Measurements from ENCODE around the gene NUP50.

The NUP50 gene

DNA sequence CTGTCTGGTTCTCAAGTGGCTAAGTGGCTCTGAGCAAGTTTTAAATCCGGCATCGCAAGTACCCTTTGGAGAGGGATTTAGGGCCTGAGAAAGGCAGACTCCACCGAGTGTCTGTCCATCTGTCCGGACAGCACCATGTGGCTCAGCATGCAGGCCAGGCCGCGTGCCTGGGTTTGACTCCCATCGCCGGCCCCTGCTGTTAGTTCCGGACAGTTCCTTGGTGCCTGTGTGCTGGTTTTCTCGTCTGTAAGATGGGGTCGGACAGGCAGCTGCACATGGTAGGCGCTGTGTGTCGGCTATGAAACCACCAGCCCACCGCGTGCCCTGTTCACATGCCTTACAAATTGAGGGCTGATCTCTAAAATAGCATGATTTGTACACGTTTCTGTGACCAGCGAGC, 31.0 kb downstream of the NUP50 start:
- no peak for DNase-seq (ENCODE audit: low read depth in 2 of 2)

DNA sequence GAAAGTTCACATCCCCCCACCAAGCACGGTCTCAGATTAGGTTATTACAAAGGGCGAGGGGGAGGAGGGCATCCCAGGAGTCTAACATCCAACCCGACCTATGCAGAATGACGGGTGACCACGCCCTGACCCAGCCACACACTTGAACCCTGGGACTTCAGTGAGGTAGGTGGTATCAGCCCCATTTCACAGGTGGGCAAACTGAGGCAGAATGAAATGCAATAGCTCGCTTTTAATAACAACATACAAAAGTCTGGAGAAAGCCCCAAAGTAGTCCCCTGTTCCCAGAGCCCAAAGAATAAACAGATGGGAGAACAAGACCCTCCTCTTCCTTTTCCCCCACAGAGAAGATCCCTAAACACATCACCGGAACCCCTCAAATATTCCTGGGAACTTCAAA, 31.9 kb downstream of the NUP50 start:
- DNase-seq (ENCODE audit: low read depth in 2 of 2): no peak

DNA sequence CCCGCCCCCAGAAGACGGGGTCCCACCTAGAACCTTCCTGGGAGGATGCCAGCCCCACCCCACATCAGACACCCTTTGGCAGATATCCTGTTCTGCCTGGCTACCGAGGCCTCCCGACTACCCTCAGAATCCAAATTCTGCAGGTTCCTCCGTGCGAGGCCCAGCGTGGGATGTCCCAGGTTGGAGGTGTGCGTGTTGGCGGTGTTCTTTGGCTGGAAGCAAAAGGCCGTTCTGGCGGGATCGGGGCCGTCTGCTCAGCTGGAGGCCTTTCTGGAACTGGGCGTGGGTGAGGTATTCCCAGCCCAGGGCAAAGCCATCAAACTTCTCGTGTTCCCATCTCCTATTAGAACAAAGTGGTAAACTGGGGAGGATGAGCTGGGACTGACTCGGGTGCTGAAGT, 32.6 kb downstream of the NUP50 start:
- no peak for DNase-seq (ENCODE audit: low read depth in 2 of 2)

DNA sequence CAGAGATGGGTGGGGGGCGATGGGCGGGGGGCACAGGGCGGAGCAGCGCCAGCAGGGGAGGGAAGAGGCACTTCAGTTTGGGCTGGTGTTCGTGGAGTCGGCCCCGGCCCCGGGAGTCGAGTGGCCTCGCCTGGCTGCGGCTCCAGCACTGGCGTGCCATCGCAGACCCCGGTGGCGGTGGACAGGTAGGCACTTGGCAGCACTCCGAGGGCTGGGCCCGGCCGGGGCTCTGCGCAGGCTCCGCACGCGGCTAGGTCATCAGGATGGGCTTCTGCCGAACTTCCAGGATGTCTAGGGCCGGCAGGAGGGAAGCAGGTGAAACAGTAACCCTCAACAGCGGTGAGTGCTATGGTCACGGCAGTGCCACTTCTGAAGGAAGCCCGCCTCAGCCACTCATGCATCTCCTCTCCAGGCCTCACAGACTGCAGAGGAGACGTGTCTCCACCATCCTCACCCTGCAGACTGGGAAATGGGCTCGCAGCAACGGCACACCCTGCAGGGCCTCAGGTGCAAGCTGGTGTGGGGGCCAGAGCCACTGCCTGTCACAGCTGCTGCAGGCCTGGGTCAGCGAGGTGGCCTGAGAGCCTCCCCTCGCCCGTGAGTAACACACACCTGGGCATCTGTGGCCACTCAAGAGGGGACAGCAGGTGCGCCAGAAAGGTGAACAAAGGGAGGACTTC, 33.3 kb downstream of the NUP50 start:
- no peak for DNase-seq (ENCODE audit: low read depth in 2 of 2)

DNA sequence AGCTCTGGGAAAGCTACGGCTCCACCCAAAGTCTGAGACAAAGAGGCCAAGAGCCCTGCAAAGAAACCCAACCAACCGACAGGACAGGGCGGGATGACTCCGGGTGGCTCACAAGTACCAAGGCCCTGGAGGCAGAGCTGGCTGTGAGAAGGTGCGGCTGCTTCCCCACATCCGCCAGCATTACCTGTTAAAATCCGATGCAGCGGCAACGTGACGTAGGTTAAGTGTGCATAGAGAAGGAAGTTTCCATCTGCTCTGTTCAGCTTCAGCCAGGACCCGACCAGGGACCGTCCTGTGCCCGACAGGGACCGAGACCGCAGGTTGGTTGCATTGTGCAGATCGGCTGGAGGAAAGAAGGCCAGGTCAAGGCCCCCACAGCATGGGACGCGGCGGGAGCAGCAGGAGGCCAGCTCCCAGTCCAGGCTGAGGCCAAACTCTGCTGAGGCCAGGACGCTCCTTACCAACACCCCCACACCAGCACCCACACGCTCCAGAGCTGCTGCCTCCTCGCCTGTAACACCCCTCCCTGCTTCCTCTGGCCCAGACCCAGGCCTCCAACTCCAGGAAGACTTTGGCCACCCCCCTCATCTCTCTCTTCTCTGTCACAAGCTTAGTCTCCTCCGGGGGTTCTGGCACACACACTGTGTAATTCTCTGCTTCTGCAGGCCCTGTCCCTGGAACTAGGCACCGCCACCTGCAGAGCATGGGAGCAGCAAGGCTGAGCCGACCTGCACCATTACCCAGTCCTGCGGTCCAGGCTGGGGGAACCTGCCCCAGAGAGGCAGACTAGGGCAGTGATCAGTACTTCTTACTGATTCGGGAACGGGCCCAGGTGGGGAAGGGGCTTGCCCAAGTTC, 34.1 kb downstream of the NUP50 start:
- DNase-seq (ENCODE audit: low read depth in 2 of 2): no peak

DNA sequence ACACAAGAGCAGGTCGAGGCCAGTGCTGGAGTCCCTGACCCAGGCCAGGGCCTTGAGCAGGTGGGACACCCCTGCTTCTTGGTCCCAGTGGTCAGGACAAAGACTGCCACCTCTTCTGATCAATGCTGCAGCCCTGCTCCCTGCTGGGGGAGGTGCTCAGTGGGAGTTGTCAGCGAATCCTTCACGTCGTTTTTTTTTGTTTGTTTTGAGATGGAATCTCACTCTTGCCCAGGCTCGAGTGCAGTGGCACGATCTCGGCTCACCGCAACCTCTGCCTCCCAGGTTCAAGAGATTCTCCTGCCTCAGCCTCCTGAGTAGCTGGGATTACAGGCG, 34.7 kb downstream of the NUP50 start:
- DNase-seq (ENCODE audit: low read depth in 2 of 2): no peak

DNA sequence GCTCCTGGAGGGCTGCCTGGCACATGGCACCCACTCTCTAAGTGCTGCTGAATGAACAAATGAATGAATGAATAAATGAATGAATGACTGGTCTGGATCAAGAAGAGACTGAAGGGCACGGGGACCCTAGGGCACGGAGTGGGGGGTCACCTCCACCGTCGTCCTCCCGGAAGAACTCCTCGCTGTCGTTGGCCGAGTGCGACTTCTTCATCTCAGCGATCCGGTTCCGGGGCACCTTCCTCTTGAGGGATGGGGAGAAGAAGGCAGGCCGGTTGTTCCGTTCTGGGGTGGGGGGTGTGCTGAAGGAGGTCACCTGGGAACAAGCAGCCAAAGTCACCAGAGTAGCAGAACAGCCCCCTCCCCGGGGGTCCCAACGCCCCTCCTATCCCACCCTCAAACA, 36.0 kb downstream of the NUP50 start:
- DNase-seq (ENCODE audit: low read depth in 2 of 2): no peak

DNA sequence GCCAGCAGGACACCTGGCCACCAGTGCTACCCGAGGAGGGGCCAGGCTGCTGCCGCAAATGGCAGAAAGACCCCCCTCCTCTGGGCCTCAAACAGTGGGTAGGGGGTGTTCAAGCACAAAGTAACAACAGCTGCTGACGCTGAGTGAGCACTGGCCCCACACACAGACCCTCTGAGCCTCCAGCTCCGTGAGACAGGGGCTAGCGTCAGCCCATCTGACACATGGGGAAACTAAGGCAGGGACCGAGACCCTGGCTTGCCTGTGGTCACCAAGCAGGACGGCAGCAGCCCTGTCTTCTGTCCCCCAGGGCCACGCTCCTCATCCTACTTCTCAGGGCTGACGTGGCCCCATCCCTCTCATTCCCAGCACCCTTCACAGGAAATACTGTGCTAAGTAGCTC, 36.5 kb downstream of the NUP50 start:
- no peak for DNase-seq (ENCODE audit: low read depth in 2 of 2)

DNA sequence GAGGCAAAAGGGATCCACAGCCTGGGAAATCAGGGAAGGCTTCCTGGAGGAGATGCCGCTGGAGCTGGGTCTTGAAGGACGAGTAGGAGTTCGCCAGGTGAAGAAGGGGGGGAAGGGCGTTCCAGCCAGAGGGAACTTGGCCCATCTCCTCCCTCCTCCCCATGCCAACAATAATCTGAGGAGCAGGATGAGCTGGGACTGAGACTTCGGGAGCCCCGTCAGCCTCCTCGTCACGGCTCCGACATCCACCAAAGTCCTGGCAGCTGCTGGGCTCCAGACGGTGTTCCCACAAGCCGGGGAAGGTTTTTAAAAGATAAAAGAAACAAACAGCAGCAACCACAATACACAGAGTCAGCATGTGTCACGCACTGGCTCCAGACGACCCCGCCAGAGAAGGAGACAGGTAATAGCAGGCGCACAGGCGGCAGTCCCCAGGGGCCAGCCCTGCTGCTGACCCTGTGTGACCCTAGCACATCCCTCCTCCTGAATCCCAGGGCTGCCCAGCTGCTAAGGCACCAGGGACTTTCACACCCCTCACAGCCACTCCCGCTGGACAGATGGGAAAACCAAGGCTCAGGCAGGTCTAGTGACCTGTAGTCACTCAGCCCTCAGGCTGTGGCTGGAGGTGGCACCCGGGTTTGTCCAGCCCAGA, 37.3 kb downstream of the NUP50 start:
- DNase-seq (ENCODE audit: low read depth in 2 of 2): no peak

DNA sequence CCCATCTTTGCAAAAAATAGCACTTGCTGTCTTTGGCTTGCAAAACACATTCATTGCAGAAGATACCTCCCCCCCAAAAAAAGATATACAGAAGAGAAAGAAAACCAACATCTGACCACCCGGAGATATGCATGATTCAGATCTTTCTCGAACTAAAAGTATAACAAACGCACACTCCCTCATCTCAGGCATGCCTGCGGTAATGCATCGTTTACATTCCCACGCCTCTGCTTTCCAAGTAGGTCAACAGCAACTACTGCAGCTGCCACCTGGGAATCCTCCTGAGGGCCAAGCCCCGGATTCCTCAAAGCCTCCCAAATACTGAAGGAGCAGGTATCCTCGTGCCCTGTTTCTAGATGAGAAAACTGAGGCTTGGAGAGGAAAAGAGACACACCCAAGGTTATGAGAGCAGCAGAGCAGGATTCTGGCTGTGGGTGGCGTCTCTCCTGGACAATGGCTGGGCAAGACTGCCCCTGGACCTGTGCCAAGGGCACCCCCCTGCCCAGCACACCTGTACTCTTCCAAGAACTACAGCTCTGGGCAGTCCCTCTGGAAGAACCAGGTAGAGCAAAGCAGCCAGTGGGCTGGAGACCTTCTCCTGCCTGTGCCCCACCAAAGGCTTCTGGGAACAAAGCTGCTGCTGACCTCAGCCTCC, 38.1 kb downstream of the NUP50 start:
- no peak for DNase-seq (ENCODE audit: low read depth in 2 of 2)

DNA sequence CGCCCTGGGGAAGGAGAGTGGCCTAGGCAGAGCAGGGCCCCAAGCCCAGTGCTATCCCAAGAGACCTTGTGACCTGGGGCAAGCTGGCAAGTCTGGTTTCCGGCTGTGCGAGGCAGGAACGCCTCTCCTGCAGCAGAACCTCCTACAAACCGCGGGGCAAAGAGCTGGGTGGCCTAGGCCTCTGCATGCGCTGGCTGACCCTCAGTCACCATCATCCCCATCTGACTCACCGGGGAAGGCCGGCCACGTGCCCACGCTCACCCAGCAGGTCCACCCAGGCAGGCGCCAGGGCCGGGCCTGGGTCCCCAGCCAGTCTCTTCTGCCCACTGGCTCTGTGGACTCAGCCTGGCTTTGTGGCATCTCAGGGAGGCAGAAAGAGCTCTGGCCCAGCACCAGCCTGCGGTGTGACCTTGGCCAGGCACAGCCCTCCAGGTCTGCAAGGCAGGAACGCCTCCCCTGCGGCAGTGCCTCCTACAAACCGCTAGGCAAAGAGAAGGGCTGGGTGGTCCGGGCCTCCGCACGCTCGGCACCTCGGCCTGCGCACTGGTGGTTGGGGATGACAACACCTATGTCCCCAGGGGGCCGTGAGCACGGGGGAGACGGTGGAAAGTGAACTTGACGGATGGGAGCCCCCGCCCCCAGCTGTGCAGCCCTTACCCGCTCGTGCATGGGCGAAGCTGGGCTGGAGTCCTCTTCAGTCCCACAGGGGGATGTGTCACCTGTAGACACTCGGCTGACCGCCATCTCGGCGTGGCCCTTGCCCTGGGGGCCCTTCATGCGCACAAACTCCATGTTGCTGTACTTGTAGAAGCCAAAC, 38.8 kb downstream of the NUP50 start:
- no peak for DNase-seq (ENCODE audit: low read depth in 2 of 2)

DNA sequence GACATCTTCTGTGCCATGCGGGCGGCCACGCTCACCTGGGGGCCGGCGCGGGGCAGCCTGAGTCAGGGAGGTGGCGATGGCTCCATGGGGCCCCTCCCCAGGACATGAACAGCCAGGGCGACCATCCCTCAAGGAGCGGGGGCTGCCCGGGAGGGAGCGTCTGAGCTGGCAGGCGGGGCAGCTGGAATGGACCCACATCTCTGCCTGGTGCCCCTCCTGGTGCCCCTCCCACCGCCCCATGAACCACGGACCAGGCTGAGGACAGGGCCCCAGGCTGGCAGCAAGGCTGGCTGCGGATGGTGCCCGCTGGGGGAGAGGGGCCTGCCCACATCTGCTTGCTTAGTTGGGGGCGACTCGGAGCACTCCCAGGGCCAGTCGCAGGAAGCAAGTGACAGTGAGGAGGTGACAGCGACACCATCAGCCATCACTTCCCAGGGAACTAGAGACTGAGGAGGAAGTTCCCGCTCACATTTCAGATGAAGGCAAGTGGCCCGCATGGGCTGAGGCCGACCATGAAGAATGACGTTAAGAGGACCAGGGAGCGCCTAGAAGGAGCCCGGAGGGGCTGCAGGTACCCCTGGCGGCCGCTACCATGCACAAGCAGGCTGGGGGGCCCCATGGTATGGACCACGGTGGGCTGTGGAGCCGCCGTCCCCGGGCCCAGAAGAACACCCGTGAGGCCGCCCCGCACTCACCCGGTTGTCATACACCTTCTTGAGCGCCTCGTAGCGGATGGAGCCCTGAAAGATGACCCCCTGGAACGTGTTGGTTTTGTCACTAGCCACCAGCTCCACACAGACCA, 39.6 kb downstream of the NUP50 start:
- DNase-seq (ENCODE audit: low read depth in 2 of 2): no peak

DNA sequence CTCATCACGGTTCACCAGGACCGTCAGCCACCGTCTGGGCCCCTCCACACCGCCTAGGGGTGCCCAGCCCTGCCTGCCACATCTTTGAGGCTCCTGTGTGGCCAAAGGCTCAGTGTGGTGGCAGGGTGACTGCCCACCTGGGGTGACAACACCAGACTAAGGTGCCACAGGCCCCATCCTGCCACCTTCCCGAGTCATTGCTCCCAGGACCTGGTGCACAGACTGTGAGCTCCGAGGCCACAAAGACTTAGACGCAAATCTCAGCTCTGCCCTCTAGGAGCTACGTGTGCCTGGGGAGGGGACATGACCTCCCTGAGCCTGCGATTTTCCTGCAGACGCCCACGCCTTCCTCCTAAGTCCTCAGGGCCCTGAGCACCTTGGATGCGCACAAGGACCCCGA, 40.5 kb downstream of the NUP50 start:
- no peak for DNase-seq (ENCODE audit: low read depth in 2 of 2)

DNA sequence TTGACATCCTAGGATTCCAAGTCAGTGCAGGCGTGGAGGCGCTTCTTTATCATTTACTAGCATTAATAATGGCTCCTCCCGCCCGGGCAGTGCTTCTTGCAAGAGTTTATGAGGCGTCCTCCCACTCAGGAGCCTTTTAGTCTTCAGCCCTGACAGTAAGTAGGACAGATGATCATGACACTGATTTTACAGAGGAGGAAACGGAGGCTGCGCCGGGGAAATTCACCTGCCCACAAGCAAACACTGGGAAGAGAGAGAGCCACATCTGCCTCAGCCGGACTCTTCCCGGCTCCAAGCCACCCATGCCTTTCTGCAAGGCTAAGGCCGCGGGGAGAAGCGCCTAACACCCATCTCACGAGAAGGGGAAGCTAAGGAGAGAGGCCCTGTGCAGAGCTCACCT, 41.1 kb downstream of the NUP50 start:
- no peak for DNase-seq (ENCODE audit: low read depth in 2 of 2)

DNA sequence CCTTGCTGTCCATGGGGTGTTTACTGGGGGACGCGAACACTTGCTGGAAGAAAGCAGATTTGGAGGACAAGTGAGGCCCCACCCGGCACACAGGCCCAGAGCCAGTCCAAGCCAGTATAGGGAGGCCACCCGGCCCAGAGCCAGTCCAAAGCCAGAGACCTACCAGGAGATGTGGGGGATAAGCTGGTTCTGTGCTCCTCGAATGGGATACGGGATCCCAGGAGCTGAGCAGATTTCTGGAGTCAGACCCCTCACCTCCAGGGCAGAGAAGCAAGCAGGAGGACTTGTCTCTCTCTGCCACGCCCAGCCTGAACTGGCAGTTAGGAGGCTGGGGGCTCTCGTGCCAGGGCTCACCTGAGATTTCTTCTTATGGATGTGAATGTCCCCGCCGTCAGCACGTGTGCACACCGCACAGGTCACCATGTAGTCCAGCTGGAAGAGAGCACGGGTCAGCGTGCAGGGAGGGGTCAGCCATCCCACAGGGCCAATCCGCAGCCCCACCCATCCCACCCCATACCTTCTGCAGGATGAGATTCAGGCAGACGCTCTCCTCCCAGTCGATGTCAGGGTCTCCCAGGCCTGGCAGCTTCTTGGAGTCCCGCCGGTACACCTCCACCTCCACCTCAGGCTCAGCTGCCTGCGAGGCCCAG, 41.7 kb downstream of the NUP50 start:
- DNase-seq (ENCODE audit: low read depth in 2 of 2): no peak

DNA sequence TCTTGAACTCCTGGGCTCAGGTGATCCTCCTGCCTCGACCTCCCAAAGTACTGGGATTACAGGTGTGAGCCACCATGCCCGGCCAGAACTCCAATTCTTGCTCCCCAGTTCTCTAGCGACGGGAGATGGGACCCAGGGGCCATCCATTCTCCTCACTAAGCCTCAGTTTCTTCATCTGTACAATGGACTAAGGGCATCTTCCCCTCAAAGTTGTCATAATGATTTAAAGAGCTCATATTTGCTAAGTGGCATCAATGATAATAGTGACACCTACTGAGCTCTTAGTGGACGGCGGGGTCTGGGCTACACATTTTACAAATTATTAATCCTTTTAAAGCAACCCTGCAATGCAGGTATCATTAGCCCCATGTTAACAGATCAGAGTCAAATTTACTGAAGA, 42.5 kb downstream of the NUP50 start:
- DNase-seq (ENCODE audit: low read depth in 2 of 2): no peak

DNA sequence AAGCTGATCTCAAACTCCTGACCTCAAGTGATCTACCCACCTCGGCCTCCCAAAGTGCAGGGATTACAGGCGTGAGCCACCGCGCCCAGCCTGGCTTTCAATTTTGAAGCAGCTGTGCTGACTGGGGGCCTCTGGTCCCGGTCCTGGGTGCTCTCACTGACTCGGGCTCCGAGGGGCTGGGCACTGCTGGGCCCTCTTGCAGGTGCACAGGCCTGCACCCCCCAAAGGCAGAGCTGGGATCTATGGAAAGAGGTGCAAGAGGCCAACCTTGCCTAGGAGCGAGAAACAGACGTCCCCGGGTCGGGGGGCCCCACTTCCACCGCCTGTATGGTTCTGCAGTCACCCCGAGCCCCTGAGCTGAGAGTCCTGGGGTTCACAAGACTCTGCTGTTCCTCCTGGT, 43.8 kb downstream of the NUP50 start:
- DNase-seq (ENCODE audit: low read depth in 2 of 2): no peak

DNA sequence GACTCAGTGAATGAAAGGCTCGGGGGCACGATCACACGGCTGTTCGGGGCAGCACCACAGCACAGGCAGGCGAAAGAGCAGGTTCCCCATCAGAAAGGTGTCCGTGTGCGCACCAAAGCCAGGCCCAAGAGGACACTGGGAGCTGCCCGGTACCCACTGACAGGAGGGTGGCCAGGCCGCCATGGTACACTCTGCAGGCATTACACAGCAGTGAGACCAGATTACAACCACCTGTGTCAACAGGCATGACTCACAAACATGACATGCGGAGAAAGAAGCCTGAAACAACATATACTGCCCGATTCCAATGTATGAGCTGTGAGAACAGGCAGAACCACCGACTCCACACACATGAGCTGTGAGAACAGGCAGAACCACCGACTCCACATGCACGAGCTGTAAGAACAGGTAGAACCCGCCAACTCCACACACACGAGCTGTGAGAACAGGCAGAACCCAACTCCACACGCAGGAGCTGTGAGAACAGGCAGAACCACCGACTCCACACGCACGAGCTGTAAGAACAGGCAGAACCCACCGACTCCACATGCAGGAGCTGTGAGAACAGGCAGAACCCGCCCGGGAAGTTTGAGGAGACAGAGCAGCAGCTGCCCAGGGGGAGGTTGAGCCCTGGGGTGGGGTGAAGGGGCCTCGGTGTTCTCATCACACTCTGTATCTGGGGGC, 44.4 kb downstream of the NUP50 start:
- no peak for DNase-seq (ENCODE audit: low read depth in 2 of 2)

DNA sequence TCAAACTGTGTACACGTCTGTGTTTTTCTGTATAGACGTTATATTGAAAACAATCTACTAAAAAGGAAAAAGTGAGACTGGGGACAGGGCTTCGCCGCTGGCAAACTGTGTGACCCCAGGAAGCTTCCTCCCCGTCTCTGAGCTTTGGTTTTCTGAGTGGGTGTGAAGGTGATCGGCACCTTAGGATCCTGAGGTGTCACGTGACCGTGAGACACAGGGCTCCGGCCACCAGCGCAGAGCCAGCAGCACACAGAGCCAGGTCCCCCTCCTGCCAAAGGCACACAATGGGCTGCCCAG, 44.9 kb downstream of the NUP50 start:
- no peak for DNase-seq (ENCODE audit: low read depth in 2 of 2)
